HepG2 (cell line): ENCODE data around the gene ACADVL. TPM values are rescaled to one million over a fixed set of nuclear protein-coding genes. Genes with fewer than 3 reads are reported as not detected.

Experiments used
- ATAD3A ChIP-seq: sonication (generic); formaldehyde crosslinking; IDR thresholded peaks from 2 replicates; pipeline ENCODE4 v1.4.0; 2020; ENCODE audit warnings: missing genetic modification reagents
- KDM3A ChIP-seq: IDR thresholded peaks from 2 replicates; pipeline ENCODE4 v1.6.1; 2018; ENCODE audit warnings: low read depth, missing compliant biosample characterization
- PAX8 ChIP-seq: sonication (generic); formaldehyde crosslinking; IDR thresholded peaks from 2 replicates; pipeline ENCODE4 v1.8.0; 2022; ENCODE audit warnings: mild to moderate bottlenecking, missing genetic modification reagents, borderline replicate concordance
- SP2 ChIP-seq: sonication (generic); formaldehyde crosslinking; IDR thresholded peaks from 2 replicates; pipeline ENCODE4 v1.5.1; 2020; ENCODE audit warnings: mild to moderate bottlenecking, missing genetic modification reagents
- SSRP1 ChIP-seq: IDR thresholded peaks from 2 replicates; pipeline ENCODE4 v1.6.1; 2016; ENCODE audit warnings: control low read depth
- ZFAT ChIP-seq: sonication (generic); formaldehyde crosslinking; conservative IDR thresholded peaks from 2 replicates; pipeline ENCODE4 v1.8.1; 2023; ENCODE audit warnings: missing genetic modification reagents, inconsistent platforms
- ZFP41 ChIP-seq: sonication (generic); formaldehyde crosslinking; IDR thresholded peaks from 2 replicates; pipeline ENCODE4 v1.4.0; 2020; ENCODE audit warnings: mild to moderate bottlenecking, missing genetic modification reagents, borderline replicate concordance
- ZNF263 ChIP-seq: sonication (generic); formaldehyde crosslinking; IDR thresholded peaks from 2 replicates; pipeline ENCODE4 v1.4.0; 2020; ENCODE audit warnings: missing genetic modification reagents
- ZNF296 ChIP-seq: sonication (generic); formaldehyde crosslinking; conservative IDR thresholded peaks from 2 replicates; pipeline ENCODE4 v1.5.0; 2020; ENCODE audit warnings: mild to moderate bottlenecking, missing genetic modification reagents
- ZNF367 ChIP-seq: sonication (generic); formaldehyde crosslinking; IDR thresholded peaks from 2 replicates; pipeline ENCODE4 v1.4.0; 2020; ENCODE audit warnings: missing genetic modification reagents, borderline replicate concordance
- ZNF557 ChIP-seq: sonication (generic); formaldehyde crosslinking; IDR thresholded peaks from 2 replicates; pipeline ENCODE4 v1.4.0; 2020; ENCODE audit warnings: missing genetic modification reagents
- ZNF660 ChIP-seq: sonication (generic); formaldehyde crosslinking; IDR thresholded peaks from 2 replicates; pipeline ENCODE4 v1.5.1; 2020; ENCODE audit warnings: mild to moderate bottlenecking, low read depth, missing genetic modification reagents, borderline replicate concordance
- ZSCAN29 ChIP-seq: sonication (generic); formaldehyde crosslinking; conservative IDR thresholded peaks from 2 replicates; pipeline ENCODE4 v1.4.0; 2020; ENCODE audit warnings: mild to moderate bottlenecking, missing genetic modification reagents
- polyA plus RNA-seq, 8 experiments: library from polyadenylated mRNA; depleted of rRNA in 3 of 8; stranded (reverse) in 7 of 8; unstranded in 1 of 8; fragments of >200 nt; fragmentation: Illumina TruSeq in 4 of 8; extraction: Trizol in 4 of 8; gene quantifications; 2 replicates each; pipeline versions ENCODE4 v1.2.1 to v1.2.3, GENCODE V29; 2011 to 2016; ENCODE audit warnings: low read depth in 4 of 8, missing spikeins in 1 of 8, mixed read lengths in 1 of 8; ENCODE audit not compliant: insufficient read depth in 1 of 8
- total RNA-seq, 5 experiments: library from RNA; depleted of rRNA; stranded (reverse); fragments of >200 nt; fragmentation: Illumina TruSeq; extraction: Trizol; gene quantifications; 2 replicates each; pipeline ENCODE4 v1.2.3, GENCODE V29; 2016; ENCODE audit warnings: low read depth in 1 of 5
- TF ChIP-seq, protein P1 (sequence below): sonication (generic); formaldehyde crosslinking; IDR thresholded peaks from 2 replicates; pipeline ENCODE4 v1.4.0; 2020; ENCODE audit warnings: low read depth, mild to moderate bottlenecking, missing genetic modification reagents
- TF ChIP-seq, protein P2 (sequence below): sonication (generic); formaldehyde crosslinking; IDR thresholded peaks from 2 replicates; pipeline ENCODE4 v1.4.0; 2020; ENCODE audit warnings: missing genetic modification reagents
- TF ChIP-seq, protein P3 (sequence below): sonication (generic); formaldehyde crosslinking; IDR thresholded peaks from 2 replicates; pipeline ENCODE4 v1.5.1; 2020; ENCODE audit warnings: mild to moderate bottlenecking, missing genetic modification reagents, moderate library complexity
- TF ChIP-seq, protein P4 (sequence below): sonication (generic); formaldehyde crosslinking; IDR thresholded peaks from 2 replicates; pipeline ENCODE4 v1.4.0; 2020; ENCODE audit warnings: low read depth, mild to moderate bottlenecking, missing genetic modification reagents
- TF ChIP-seq, protein P5 (sequence below): sonication (generic); formaldehyde crosslinking; IDR thresholded peaks from 2 replicates; pipeline ENCODE4 v1.4.0; 2020; ENCODE audit warnings: missing genetic modification reagents
- TF ChIP-seq, protein P6 (sequence below): sonication (generic); formaldehyde crosslinking; IDR thresholded peaks from 2 replicates; pipeline ENCODE4 v1.4.0; 2020; ENCODE audit warnings: mild to moderate bottlenecking, low read depth, missing genetic modification reagents

ACADVL gene
- total and polyA plus RNA-seq, 2 of the 13 experiments (the other 11 are each of a cell fraction or from before 2014, with no cell fraction given) = 219 to 412 TPM

DNA sequence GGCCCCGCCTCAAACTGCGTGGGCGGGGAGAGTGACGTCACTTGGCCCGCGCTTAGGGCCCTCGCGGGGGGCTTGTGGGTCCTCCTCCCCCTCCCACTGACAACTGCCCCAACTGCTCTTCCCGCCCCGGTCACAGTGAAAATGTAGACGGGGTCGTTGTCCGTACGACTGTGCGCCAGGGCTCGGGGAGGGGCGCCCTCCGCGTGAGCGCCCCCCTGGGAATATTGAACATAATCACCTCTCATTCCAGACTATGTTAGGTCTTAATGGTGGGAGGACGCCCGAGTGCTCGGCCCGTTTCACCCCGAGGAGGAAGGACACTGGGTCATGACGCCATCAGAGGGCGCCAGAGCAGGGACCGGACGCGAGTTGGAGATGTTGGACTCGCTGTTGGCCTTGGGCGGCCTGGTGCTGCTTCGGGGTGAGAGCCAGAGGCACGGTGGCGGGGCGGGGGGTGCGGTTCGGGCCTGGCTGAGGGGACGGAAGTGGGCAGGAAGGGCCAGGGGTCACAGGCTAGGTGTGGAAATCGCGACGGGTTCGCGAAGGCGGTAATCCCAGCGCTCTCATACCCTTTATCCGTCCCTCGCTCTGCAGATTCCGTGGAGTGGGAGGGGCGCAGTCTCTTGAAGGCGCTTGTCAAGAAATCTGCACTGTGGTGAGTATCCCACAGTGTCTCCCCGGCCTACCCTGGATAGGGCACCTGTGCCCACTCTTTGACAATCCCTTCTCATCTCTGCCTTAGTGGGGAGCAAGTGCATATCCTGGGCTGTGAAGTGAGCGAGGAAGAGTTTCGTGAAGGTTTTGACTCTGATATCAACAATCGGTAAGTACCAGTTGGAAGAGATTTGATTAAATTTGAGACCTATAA lies 32.7 kb downstream of the ACADVL start, which contains the start of gene ELP5 (continued):
- 0 out of 2 replicates have a peak, but pooled peaks have one; percentile 53 for TF ChIP-seq ZSCAN29
- TF ChIP-seq, protein P1, sequence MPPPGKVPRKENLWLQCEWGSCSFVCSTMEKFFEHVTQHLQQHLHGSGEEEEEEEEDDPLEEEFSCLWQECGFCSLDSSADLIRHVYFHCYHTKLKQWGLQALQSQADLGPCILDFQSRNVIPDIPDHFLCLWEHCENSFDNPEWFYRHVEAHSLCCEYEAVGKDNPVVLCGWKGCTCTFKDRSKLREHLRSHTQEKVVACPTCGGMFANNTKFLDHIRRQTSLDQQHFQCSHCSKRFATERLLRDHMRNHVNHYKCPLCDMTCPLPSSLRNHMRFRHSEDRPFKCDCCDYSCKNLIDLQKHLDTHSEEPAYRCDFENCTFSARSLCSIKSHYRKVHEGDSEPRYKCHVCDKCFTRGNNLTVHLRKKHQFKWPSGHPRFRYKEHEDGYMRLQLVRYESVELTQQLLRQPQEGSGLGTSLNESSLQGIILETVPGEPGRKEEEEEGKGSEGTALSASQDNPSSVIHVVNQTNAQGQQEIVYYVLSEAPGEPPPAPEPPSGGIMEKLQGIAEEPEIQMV = peak; percentile 62; the same call in 1 of the 2 replicates
- TF ChIP-seq ZNF557 = no peak
- no peak for TF ChIP-seq ZFP41 (CRISPR knock-in tag)
- TF ChIP-seq ZNF296 (CRISPR knock-in tag) = no peak; the same call in 1 of the 2 replicates
- TF ChIP-seq, protein P2, sequence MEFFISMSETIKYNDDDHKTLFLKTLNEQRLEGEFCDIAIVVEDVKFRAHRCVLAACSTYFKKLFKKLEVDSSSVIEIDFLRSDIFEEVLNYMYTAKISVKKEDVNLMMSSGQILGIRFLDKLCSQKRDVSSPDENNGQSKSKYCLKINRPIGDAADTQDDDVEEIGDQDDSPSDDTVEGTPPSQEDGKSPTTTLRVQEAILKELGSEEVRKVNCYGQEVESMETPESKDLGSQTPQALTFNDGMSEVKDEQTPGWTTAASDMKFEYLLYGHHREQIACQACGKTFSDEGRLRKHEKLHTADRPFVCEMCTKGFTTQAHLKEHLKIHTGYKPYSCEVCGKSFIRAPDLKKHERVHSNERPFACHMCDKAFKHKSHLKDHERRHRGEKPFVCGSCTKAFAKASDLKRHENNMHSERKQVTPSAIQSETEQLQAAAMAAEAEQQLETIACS (CRISPR knock-in tag) = no peak; the same call in 1 of the 2 replicates
- TF ChIP-seq, protein P3, sequence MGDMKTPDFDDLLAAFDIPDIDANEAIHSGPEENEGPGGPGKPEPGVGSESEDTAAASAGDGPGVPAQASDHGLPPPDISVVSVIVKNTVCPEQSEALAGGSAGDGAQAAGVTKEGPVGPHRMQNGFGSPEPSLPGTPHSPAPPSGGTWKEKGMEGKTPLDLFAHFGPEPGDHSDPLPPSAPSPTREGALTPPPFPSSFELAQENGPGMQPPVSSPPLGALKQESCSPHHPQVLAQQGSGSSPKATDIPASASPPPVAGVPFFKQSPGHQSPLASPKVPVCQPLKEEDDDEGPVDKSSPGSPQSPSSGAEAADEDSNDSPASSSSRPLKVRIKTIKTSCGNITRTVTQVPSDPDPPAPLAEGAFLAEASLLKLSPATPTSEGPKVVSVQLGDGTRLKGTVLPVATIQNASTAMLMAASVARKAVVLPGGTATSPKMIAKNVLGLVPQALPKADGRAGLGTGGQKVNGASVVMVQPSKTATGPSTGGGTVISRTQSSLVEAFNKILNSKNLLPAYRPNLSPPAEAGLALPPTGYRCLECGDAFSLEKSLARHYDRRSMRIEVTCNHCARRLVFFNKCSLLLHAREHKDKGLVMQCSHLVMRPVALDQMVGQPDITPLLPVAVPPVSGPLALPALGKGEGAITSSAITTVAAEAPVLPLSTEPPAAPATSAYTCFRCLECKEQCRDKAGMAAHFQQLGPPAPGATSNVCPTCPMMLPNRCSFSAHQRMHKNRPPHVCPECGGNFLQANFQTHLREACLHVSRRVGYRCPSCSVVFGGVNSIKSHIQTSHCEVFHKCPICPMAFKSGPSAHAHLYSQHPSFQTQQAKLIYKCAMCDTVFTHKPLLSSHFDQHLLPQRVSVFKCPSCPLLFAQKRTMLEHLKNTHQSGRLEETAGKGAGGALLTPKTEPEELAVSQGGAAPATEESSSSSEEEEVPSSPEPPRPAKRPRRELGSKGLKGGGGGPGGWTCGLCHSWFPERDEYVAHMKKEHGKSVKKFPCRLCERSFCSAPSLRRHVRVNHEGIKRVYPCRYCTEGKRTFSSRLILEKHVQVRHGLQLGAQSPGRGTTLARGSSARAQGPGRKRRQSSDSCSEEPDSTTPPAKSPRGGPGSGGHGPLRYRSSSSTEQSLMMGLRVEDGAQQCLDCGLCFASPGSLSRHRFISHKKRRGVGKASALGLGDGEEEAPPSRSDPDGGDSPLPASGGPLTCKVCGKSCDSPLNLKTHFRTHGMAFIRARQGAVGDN (CRISPR knock-in tag) = peak; percentile 94
- no peak for TF ChIP-seq ZNF367 (CRISPR knock-in tag)
- TF ChIP-seq KDM3A (CRISPR knock-in tag) = peak; percentile 52; the same call in 1 of the 2 replicates
- TF ChIP-seq, protein P4, sequence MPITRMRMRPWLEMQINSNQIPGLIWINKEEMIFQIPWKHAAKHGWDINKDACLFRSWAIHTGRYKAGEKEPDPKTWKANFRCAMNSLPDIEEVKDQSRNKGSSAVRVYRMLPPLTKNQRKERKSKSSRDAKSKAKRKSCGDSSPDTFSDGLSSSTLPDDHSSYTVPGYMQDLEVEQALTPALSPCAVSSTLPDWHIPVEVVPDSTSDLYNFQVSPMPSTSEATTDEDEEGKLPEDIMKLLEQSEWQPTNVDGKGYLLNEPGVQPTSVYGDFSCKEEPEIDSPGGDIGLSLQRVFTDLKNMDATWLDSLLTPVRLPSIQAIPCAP (CRISPR knock-in tag) = no peak
- TF ChIP-seq ZNF263 (CRISPR knock-in tag) = peak; percentile 100
- peak; percentile 48; the same call in 1 of the 2 replicates for TF ChIP-seq SP2 (CRISPR knock-in tag)
- TF ChIP-seq ZNF660 = no peak
- no peak for TF ChIP-seq ZFAT (CRISPR knock-in tag)
- TF ChIP-seq ATAD3A (CRISPR knock-in tag) = no peak
- no peak for TF ChIP-seq SSRP1 (CRISPR knock-in tag)
- TF ChIP-seq, protein P5, sequence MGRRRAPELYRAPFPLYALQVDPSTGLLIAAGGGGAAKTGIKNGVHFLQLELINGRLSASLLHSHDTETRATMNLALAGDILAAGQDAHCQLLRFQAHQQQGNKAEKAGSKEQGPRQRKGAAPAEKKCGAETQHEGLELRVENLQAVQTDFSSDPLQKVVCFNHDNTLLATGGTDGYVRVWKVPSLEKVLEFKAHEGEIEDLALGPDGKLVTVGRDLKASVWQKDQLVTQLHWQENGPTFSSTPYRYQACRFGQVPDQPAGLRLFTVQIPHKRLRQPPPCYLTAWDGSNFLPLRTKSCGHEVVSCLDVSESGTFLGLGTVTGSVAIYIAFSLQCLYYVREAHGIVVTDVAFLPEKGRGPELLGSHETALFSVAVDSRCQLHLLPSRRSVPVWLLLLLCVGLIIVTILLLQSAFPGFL = no peak
- no peak for TF ChIP-seq PAX8
- TF ChIP-seq, protein P6, sequence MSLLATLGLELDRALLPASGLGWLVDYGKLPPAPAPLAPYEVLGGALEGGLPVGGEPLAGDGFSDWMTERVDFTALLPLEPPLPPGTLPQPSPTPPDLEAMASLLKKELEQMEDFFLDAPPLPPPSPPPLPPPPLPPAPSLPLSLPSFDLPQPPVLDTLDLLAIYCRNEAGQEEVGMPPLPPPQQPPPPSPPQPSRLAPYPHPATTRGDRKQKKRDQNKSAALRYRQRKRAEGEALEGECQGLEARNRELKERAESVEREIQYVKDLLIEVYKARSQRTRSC = peak; percentile 31; the same call in 1 of the 2 replicates
